Esophagus (tissue), 2 donors: ENCODE data around the gene CAMK1D. TPM values are rescaled to one million over a fixed set of nuclear protein-coding genes. Genes with fewer than 3 reads are reported as not detected.

Experiments
- H3K27ac ChIP-seq, 2 donors: one replicate each; pipeline ENCODE4 v1.5.1; 2013; ENCODE audit warnings: low read depth in 2 of 2, mild to moderate bottlenecking in 2 of 2, inconsistent platforms in 1 of 2, low read length in 1 of 2, moderate library complexity in 1 of 2
- H3K27me3 ChIP-seq, 2 donors: one replicate each; pipeline ENCODE4 v1.6.1; 2013; ENCODE audit warnings: low read length in 2 of 2, control low read depth in 1 of 2, mild to moderate bottlenecking in 1 of 2; ENCODE audit not compliant: insufficient read depth in 2 of 2, control insufficient read depth in 1 of 2
- H3K36me3 ChIP-seq, 2 donors: one replicate each; pipeline ENCODE4 v1.6.1; 2013; ENCODE audit warnings: low read length in 1 of 2; ENCODE audit not compliant: control insufficient read depth in 2 of 2, insufficient read depth in 2 of 2
- H3K4me1 ChIP-seq, 2 donors: one replicate each; pipeline ENCODE4 v1.6.1; 2013; ENCODE audit warnings: low read length in 1 of 2; ENCODE audit not compliant: control insufficient read depth in 2 of 2, insufficient read depth in 2 of 2
- H3K4me3 ChIP-seq, 2 donors: one replicate each; pipeline ENCODE4 v1.5.1; 2013; ENCODE audit warnings: low read length in 2 of 2, mild to moderate bottlenecking in 2 of 2, low read depth in 1 of 2, moderate library complexity in 1 of 2
- H3K9me3 ChIP-seq, 2 donors: one replicate each; pipeline ENCODE4 v1.6.1; 2013; ENCODE audit warnings: mild to moderate bottlenecking in 2 of 2, low read depth in 1 of 2, low read length in 1 of 2, moderate library complexity in 1 of 2; ENCODE audit not compliant: control insufficient read depth in 2 of 2, insufficient read depth in 1 of 2
- WGBS, 2 donors: extraction: QIAGEN DNeasy Blood & Tissue Kit; methylation state at CpG; one replicate each; pipeline ENCODE4 v1.1.7; 2013; 5-methylcytosine and 5-hydroxymethylcytosine counted together
- polyA plus RNA-seq, 2 donors: library from polyadenylated mRNA; stranded (reverse); fragments of 200-250 nt; gene quantifications; one replicate each; pipeline ENCODE4 v1.2.3, GENCODE V29; 2013
- donor health status: healthy with polysubstance abuse.
- donor health status: Bipolar disorder and iron deficiency.

CAMK1D gene
- polyA plus RNA-seq, 2 donors, result 5.4 to 5.6 TPM

DNA sequence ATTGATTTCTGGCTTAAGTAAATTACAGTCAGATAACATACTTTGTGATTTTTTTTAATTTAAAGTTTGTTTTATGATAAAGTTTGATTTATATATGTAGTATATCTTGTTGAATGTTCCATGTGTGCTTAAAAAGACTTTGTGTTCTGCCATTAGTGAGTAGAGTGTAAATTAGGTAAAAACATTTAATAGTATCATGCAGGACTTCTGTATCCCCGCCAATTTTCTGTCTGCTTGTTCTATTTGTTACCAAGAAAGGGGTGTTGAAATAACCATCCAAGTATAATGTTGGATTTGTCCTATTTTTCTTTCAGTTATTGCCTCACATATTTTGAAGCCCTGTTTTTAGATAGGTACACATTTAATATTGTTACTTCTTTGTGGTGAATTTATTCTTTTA lies 172.1 kb downstream of the CAMK1D start:
- H3K4me3 ChIP-seq, result no peak overlapping the region
- no peaks in the 10 kb centered on the region for H3K4me1 ChIP-seq
- 91 to 100% methylated on average over 1 of the region's 1 CpG for WGBS, 2 donors
- no peaks in the 10 kb centered on the region for H3K27me3 ChIP-seq
- no peaks in the 10 kb centered on the region for H3K36me3 ChIP-seq
- no peaks in the 10 kb centered on the region for H3K9me3 ChIP-seq
- no peak overlapping the region for H3K27ac ChIP-seq

GRCh38 chr10:12526311-12526710 lies 177.0 kb downstream of the CAMK1D start:
- no peaks in the 10 kb centered on the region for H3K36me3 ChIP-seq
- no peak overlapping the region for H3K27ac ChIP-seq
- no peaks in the 10 kb centered on the region for H3K9me3 ChIP-seq
- peaks cover 0 to 2% of the 10 kb centered on the region in 2 donors for H3K4me1 ChIP-seq
- H3K27me3 ChIP-seq, result no peaks in the 10 kb centered on the region
- WGBS, 2 donors, result 92 to 93% methylated on average over 5 of the region's 5 CpGs
- H3K4me3 ChIP-seq, result no peak overlapping the region

DNA sequence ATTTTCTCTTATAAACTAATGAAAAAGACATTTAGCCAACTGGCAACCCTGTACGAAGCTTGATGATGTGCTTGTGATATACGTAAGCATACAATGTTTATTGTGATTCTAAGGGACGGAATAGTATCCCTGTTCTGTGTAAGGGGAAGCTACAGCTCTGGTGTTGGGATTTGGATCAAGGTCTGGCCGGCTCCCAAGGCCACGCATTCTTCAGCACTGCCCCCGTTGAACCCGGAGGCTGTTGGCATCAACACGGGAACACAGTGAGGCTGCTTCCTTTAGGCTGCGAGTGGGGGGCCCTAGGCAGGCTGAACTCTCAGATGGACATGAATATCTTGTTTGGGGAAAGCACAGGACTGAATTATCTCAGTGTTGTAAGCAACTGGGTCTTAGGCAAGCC lies 180.6 kb downstream of the CAMK1D start:
- no peaks in the 10 kb centered on the region for H3K27me3 ChIP-seq
- peaks cover 0 to 3% of the 10 kb centered on the region in 2 donors for H3K4me1 ChIP-seq
- H3K27ac ChIP-seq, result no peak overlapping the region
- WGBS, 2 donors, result 68 to 71% methylated on average over 9 of the region's 9 CpGs
- no peaks in the 10 kb centered on the region for H3K9me3 ChIP-seq
- no peak overlapping the region for H3K4me3 ChIP-seq
- H3K36me3 ChIP-seq, result no peaks in the 10 kb centered on the region

GRCh38 chr10:12531305-12532220 lies 182.2 kb downstream of the CAMK1D start:
- Histone ChIP-seq H3K36me3 (no peaks in the 10 kb centered on the region), H3K27me3 (no peaks in the 10 kb centered on the region), H3K27ac (no peak overlapping the region), H3K4me3 (no peak overlapping the region), H3K9me3 (no peaks in the 10 kb centered on the region), H3K4me1 (peaks cover 0 to 3% of the 10 kb centered on the region in 2 donors)
- WGBS, 2 donors, result 50 to 57% methylated on average over 12 of the region's 12 CpGs

GRCh38 chr10:12533151-12533550 lies 183.8 kb downstream of the CAMK1D start:
- no peaks in the 10 kb centered on the region for H3K9me3 ChIP-seq
- no peak overlapping the region for H3K4me3 ChIP-seq
- no peaks in the 10 kb centered on the region for H3K36me3 ChIP-seq
- no peak overlapping the region for H3K27ac ChIP-seq
- H3K4me1 ChIP-seq, result peaks cover 0 to 3% of the 10 kb centered on the region in 2 donors
- 83 to 89% methylated on average over 4 of the region's 4 CpGs for WGBS, 2 donors
- no peaks in the 10 kb centered on the region for H3K27me3 ChIP-seq

DNA sequence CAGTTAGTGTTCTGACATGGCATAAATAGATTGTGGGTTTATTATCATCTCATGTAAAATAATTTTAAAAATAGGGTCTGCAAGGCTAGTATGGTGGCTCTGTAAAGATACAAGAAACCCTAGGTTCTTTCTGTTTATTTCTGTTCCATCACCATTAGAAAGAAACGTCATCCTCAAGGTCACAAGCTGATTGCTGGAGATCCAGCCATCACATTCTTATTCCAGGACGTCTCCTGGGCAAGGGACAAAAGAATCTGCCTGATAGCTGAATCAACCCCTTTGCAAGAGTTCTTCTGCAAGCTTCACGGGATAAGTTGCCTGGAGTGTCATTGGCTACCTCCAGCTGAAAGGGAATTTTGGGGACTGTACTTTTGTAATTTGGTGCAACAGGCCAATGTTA lies 184.4 kb downstream of the CAMK1D start:
- H3K27ac ChIP-seq, result no peak overlapping the region
- 87 to 94% methylated on average over 3 of the region's 3 CpGs for WGBS, 2 donors
- H3K4me3 ChIP-seq, result no peak overlapping the region
- no peaks in the 10 kb centered on the region for H3K27me3 ChIP-seq
- no peaks in the 10 kb centered on the region for H3K36me3 ChIP-seq
- H3K9me3 ChIP-seq, result no peaks in the 10 kb centered on the region
- peaks cover 0 to 3% of the 10 kb centered on the region in 2 donors for H3K4me1 ChIP-seq

DNA sequence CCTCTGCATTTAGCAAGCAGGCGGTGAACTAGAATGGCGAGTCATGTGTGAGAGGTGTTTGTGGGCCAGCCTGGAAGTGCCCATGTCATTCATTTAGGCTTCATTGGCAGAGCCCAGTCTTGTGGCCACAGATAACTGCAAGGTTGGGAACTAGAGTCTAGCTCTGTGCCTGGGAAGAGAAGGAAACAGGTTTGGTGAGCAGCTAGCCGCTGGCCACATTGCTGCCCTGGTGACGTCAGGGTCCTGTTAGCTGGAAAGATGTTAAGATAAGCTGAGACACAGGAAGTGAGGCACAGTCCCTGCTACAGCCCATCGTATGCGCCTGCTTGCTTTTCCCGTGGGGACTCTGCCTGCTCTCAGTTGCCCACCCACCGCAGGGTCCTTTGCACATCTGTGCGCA lies 185.5 kb downstream of the CAMK1D start:
- Histone ChIP-seq H3K4me1 (peaks cover 0 to 3% of the 10 kb centered on the region in 2 donors), H3K9me3 (no peaks in the 10 kb centered on the region), H3K36me3 (no peaks in the 10 kb centered on the region), H3K27ac (no peak overlapping the region), H3K4me3 (no peak overlapping the region), H3K27me3 (no peaks in the 10 kb centered on the region)
- 80 to 84% methylated on average over 9 of the region's 9 CpGs for WGBS, 2 donors

GRCh38 chr10:12535656-12536055 lies 186.3 kb downstream of the CAMK1D start:
- H3K27me3 ChIP-seq, result no peaks in the 10 kb centered on the region
- no peak overlapping the region for H3K27ac ChIP-seq
- no peaks in the 10 kb centered on the region for H3K36me3 ChIP-seq
- H3K4me1 ChIP-seq, result peaks cover 0 to 3% of the 10 kb centered on the region in 2 donors
- no peaks in the 10 kb centered on the region for H3K9me3 ChIP-seq
- H3K4me3 ChIP-seq, result no peak overlapping the region

DNA sequence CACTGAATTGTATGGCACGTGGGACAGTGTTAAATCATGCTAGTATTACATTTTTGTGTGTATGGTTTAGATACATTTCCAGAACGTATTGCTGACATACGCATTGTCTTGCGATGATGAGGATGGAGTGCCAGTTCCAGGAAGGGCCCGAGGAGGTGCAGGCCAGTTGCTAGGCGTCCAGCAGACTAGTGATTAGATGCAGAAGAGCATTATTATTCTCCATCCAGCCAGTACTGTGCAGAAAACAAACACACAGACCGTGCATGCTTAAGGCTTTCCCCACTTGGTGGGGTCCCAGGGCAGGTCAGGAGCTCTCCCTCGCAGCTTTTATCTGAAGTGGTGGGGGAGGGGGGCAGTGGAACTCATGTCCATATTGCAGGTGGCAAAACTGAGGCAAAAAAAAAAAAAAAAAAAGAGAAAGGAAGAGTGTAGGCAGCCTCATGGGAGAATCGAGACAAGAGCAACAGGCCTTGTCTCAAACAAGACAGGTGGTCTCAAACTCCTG lies 189.2 kb downstream of the CAMK1D start:
- Histone ChIP-seq H3K27ac (no peak overlapping the region), H3K4me3 (no peak overlapping the region), H3K27me3 (no peaks in the 10 kb centered on the region), H3K4me1 (no peaks in the 10 kb centered on the region), H3K36me3 (no peaks in the 10 kb centered on the region), H3K9me3 (no peaks in the 10 kb centered on the region)
- WGBS, 2 donors, result 69 to 80% methylated on average over 9 of the region's 9 CpGs
